Stimulated activated CD4-positive, alpha-beta T cell treated with anti-CD3 and anti-CD28 coated beads, Interleukin-1b, Interleukin-23, amount 100 ng/mL, for 1 hour (primary cell): ENCODE measurements around the gene FSTL4.

Experiments
- DNase-seq, 2 donors: peaks; one replicate each; pipeline ENCODE4 v3.0.0-alpha.2; 2020; ENCODE audit warnings: low read depth in 2 of 2

Gene FSTL4

DNA sequence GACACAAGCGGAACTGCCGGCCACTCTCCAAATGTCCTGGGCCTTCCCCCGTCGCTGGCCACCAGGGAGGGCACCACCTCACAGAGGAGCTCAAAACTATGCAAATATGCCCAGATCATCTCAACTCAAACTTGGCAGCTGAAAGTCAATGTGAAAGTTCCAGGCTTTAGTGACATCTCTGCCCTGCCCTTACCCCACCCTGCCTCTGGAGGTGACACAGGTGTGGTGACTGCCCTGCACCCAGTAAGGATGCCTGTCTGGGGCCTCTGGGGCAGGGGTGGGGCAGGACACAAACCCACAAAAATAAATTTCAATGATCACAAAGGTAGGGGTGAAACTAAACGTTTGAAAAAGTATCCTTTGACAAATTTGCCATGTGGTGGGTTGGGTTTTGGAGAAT is 347.1 kb downstream of the FSTL4 start:
- DNase-seq = no peak

DNA sequence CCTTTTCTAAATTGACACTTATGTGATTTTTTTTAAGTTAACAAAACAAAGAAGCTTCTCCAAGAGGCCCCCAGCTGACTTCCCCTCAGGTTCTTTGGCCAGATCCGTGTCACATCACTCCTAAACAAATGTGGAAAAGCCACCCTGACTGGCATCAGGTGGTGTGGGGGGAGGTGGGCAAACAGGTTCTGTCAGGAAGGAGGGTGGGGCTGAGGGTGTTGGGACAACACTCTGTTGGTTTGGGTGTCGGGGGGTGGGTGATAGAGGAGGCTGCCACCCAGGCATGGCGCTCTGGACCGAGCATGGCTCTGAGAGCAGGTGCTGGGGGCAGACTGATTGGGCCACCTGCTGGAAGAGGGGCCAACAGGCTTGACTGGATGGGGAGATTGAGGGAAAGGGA is 349.7 kb downstream of the FSTL4 start:
- no peak for DNase-seq

DNA sequence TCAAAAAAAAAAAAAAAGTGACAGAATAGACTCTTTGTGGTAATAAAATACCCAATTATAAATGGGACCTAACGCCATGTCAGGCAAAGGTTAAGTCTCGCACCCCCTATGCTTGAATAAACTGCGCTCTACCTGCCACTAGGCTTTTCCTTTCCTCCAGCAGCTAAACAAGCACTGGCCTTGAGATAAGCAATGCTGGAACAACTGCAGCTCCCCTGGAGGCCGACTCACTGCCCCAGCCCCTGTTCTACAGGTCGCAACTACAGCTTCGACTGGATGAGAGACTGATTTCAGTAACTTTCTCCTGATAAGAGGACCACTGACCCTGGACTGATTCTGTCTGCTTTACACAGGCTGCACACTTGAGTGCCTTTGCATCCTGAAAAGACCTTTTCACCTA is 350.3 kb downstream of the FSTL4 start:
- DNase-seq = no peak

DNA sequence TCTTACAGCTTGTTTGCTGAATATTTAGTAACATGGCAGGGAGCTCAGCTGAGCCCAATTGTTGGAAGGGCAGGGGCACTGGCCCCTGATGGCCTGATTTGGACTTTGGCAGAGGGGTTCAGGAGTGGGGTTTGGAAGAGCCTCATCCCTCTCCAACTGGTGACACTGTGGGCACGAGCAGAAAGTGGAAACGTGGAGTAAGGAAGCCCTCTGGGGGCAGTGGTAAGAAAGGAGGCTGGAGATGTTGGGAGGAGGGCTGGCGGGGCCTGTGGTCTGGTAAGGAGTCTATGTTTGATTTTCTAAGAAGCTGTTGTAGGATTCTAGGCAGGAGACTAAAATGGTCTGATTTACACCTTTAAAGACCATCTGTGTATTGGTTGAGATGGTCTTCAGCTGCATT is 351.6 kb downstream of the FSTL4 start:
- no peak for DNase-seq

DNA sequence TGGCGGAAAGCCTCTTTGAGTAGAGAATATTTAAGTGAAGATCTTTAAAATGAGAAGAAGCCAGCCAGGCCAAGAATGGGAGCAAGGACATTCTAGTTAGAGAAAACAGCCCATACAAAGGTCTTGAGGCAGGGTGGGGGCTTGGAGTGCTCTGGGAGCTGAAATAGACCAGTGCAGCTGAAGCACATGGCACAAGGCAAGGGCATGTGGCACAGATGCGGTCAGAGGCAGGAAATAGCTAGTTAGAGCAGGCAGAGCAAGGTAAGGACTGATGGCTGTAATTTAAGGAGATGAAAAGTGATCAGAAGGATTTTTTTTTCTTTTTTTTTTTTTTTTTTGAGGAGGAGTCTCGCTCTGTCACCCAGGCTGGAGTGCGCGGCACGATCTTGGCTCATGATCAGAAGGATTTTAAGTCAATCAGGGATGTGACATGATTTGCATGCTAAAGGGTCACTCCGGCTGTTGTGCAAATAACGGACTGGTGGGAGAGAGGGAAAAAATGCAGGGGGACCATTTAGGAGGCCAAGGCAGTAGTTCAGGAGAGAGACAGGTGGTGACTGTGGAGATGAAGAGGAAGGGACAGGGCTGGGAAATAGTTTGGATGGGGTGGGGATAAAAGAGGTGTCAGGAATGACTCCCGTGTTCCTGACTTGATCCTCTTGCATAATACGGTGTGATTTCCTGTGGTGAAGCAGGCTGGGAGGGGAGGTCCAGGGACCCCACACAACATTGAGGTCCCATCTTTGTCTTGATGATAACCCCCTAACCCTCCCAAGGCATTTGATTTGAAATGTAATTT is 352.9 kb downstream of the FSTL4 start:
- DNase-seq = no peak

DNA sequence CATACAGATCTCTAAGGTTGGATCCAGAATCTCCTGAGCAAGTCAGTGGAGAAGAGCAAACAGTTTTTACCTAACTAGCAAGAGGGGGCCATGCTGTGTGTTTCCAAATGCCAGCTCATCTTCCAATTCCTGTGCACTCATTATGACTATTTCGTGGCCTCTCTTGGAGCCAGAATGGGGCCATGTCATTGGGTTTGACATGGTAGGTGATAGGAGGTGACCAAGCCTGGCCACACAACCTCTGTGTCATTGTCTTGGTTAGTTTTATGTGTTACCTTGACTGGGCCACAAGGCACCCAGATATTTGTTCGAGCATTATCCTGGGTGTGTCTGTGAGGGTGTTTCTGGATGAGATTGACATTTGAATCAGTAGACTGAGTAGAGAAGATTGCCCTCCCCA is 354.4 kb downstream of the FSTL4 start:
- no peak for DNase-seq

DNA sequence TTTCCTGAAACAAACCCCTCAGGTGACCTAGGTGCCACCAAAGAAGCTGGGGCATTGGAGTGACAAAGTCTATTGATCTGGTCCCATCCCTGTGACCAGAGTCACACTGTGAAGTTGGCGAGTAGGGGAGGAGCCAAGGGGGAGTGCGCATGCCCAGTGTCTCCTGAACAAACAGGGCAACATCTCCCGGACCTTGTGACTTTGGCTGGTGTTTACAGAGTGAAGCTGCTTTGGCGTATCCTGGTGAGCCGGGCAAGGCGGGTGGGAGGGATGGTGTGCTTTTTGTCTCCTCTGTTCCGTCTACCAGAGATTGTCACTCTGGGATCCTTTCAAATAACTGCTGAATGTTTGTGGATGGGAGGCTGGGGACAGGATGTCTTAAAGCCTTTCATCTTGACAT is 356.1 kb downstream of the FSTL4 start:
- no peak for DNase-seq

DNA sequence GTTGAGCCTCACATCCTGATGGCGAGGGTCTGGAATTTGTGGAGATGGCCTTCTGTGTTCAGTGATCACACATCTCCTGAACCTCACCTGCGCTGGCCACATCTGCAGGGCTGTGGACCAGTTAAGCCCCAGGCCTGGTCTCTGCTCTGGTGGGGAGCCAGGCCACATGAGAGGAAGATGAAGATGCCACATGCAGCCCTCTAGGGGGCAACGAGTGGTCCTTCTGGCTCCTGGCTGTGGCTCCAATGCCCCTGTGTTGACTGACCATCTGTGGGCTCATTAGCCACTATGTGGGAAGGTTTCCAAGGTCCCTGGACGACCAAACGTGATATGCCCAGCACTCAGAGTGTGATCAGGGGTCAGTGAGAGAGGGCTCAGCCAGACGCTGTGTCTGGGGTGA is 357.5 kb downstream of the FSTL4 start:
- no peak for DNase-seq

DNA sequence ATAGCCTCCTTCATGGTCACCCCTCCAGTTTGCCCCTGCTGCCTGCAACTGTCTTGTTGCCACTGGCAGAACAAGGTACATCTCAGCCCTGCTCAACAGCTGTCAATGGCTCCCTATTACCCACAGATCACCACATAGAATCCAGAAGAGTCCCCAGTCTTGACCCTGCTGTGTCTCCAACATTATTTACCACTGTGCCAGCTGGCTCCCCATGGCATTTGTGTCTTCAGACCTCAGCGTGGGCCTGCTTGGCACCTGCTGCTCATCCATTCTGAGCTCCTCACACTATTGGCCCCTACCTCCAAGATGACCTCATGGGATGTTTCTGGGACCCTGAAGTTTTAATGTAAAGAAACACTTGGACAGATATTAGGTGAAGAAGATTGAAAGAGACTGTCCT is 358.7 kb downstream of the FSTL4 start:
- no peak for DNase-seq

DNA sequence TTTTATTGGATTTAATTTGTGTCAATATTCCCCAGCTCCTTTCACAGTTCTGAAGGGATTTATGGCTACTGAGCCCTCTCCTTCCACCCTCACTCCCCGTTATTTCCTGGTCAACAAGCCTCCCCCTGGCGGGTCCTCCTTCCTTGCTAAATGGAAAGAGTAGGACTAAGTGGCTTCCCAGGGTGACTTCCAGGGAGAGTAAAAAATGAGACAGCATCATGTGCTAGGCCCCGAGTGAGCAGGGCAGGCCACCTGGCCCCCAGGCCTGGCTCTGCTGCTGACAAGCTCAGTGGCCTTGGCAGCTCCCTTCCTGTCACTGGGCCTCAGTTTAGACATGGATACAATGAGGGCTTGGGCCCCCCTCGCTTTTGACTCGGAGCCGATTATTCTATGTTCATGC is 359.3 kb downstream of the FSTL4 start:
- no peak for DNase-seq

DNA sequence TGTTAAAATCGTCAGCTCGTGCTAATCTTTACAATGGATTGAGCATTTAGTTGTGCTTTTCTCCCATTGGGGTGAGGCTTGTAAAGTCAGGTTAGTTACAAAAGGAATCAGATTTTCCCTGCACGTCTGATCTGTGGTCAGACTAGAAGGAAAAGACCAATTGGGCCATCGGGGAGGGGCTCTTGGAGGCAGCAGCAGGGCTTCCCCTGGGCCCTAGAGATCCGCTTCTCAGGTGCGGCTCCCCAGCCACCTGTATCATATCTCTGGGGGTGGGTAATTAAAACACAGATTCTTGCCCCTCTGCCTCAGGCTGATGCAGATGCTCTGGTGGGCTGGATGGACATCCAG is 360.2 kb downstream of the FSTL4 start:
- no peak for DNase-seq

DNA sequence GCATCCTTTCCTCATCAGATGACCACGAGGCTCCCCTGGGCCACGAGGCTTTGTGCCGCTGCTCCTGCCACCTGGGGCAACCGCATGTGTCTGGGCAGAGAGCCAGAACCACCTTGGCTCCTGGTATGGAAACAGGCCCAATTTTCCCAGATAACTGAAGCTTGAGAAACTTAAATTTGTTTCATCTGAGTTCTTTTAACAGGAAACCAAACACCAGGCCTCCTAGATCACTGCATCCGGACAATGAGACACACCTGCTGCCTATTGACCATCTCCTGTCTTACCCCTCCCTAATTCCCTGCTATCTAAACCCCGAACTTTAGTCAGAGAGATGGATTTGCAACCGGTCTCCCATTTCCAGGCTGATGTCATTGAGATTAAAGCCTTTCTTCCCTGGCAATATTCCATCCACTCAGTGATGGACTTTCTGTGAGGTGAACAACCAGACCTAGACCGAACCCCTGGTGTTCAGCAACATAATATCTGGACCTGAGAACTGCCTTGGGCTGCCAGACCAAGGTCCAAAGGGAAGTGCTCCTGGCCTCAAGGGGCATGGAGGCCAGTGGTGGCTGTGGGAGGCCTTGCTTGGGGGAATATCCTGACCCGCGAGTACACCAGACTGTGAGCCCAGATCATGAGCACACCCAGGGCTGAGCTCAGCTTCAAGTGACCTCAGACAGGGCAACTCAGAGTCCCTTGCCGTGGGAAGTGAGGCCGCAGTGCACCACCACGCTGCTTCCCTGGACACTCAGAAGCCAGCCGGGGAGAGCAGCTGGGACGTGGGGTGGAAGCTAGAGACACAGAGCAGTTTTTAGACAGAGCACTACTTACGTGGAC is 360.8 kb downstream of the FSTL4 start:
- no peak for DNase-seq

DNA sequence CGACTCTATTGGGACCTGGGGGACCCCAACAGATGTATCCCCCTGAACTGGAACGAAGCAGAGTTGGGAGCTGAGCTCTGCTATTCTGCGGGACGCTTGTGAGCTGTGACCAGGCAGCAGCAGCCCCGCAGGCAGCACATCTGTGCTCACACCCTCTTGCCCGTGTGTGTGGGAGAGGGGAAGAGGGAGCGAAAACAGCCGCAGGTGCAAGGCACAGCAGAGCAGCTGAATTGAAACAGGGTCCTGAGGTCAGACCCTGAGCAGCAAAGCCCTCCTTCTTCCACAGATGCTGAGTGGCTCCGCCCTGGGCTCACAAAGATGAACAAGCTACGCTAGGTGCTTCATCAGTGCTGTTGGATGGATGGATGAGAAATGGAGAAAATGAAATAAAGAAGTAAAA is 361.8 kb downstream of the FSTL4 start:
- no peak for DNase-seq

DNA sequence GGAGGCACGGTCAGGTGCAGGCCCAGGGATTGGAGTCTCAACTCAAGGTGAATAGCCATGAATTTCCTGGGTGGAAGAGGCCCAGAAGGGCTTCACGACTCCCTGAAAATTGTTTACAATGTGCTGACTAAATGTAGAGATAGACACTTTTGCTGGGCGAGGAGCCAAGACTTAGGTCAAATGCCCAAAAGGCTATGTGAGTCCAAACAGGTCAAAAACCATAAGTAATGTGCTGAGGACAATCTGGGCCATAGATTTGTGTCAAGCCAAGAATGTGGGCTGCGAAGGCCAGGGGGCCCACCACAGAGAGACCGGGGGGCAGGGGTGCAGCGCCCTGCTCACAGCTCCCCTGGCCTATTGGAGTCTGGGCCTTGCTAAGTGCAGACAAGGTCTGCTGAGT is 362.7 kb downstream of the FSTL4 start:
- no peak for DNase-seq

DNA sequence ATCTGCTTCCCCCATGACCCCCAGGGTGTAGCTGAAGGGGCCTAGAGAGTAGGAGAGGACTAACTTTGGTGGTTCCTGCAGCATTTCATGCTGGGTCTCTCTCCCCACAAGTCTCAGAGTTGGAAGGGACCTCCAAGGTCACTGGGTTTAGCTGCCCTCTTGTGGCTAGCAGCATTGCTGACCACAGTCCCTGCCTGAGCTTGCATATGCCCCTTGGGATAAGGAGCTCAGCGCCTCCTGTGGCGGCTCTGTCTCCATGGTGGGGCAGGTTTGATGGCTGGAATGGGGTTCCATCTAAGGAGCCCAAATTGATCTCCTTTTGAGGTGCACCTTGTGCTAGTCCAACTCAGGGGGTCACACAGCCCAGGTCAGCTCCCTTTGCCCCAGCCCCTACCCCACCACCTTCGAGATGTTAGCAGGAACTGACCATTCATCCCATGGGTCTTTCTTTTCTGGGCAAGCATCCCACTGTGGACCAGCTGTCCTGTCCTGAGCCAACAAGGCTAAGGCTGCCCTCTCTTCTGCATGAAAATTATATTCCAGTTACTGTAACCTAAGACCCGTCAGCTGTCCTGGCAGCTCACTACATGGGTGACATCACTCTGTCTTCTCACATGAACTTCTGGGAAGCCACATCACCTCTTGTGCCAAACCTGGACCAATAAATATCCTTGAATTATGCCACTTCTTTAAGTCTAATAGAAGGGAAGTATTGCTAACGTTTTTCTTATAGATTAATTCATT is 364.3 kb downstream of the FSTL4 start:
- no peak for DNase-seq

DNA sequence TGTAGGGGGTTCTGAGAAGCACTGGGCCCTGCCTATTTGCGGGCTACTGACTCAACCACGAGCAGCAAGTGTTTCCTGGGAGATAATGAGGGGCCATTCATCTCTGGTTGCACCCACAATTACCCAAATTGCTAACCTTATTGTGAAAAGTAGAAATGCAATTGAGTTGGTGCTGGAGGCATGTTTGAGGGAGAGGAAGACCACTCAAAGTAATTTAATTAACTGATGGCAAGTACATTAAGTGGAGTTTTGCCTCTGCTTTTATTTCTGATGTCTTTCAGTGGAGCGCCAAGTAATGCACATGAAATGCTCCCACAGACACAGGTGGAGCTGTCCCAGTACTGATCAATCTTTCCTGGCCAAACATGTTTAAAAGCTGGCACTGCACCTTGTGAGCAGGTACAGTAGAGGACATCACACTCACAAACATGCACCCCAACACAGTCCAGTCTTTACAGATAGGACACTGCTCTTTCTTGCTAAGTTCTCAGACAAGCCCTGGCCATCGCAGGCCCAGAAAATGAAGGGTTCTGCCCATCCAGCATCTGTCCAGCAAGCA is 365.1 kb downstream of the FSTL4 start:
- no peak for DNase-seq

DNA sequence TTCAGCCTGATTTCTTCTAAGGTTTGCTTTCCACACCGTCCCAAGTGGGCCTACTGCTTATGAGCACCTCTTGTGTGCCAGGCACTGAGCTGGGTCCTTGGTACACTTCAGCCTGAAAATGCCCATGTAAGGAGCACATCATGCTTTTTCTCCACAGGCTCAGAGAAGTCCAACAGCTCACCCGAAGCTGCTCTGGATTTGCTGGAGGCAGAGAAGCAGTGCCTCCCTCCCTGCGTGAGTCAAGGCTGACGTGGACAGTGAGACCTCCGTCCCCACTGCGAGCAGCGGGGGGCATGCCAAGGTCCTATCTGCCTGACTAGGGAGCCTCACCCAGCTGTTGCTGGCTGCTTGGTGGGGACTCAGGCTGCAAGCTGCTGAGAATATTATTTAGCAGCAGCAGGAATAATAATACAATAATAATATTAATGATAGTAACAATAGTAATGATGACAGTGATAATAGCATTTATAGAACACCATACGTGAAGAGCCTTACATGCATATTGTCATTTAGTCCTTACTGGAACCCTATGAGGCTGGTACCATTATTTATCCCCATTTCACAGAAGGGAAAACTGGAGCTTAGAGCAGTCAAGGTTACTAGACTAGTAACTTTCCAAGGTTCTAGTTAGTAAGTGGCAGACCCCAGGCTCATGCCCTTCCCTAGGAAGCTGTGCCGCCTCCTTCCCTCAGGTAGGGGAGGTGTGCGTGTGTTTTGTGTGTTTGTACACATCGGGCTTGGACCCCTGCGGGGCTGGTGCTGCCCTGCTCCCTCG is 365.8 kb downstream of the FSTL4 start:
- no peak for DNase-seq

DNA sequence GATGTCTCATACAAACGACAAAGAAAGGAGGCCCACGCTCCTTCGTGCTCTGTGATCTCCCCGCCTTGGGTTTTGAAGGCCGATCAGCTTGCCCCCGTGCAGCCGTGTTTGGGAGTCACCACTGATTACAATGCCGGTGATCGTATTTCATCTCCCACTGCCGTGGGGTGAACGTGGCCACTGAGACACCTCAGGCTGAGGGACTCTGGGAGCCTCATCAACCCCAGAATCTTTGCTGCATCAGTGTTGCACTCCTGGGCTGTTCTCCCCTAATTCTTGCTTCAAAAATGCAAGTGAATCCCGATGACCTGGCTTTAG is 366.3 kb downstream of the FSTL4 start:
- DNase-seq = no peak

DNA sequence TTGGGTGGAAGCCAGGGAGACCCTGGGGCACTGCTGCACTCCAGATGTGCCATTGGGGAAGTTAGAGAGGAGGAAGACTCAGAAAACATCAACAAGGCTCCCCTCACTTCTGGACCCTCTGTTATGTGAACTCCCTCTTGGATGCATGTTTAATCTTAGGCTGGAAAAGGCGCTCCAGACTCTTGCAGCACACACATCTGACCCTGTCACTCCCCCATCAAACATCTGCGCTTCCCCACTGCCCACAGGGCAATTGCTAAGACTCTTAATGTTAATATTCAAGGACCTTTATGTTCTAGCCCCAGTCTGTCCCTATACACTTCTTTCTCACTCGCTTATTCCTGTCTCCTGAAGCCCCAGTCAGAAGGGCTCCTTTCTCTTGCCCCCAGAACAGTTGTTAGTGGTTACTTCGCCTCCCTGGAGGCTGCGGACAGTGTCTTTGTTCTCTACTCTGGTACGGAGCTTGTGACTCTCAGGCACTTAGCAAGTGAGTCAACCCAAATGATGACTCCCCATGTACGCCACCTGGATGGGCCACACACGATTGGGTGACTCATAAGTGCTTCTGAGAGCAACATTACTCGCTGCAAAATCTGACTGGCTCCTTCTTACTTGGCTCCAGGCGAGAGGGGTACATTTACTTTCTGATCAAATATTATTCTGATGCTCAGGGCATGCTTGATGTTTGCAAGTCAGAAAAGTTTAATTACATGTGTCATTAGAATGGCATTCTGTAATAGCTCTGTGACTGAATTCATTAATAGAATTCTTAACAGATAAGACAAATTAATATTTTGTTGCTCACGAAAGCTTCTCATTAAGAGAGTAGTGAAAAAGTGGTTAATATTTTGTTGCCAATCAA is 366.9 kb downstream of the FSTL4 start:
- DNase-seq = no peak

DNA sequence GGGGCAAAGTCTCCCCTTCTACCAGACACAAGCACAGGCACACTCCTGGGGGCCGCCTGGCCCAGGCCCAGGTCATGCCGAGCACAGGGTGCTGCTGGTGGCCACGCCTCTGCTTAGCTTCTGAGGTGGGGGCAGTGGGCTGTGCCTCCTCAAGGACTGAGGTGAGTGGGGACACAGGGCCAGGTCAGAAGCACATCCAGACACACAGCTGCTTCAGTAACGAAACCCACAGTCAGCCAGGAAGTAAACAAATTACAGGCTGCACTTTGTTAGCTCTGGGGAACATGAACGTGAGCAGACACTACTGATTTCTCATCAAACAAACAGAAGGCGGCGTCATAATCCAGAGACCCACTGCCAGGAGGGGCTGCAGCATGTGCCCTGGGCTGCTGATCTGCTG is 368.1 kb downstream of the FSTL4 start:
- DNase-seq = no peak

DNA sequence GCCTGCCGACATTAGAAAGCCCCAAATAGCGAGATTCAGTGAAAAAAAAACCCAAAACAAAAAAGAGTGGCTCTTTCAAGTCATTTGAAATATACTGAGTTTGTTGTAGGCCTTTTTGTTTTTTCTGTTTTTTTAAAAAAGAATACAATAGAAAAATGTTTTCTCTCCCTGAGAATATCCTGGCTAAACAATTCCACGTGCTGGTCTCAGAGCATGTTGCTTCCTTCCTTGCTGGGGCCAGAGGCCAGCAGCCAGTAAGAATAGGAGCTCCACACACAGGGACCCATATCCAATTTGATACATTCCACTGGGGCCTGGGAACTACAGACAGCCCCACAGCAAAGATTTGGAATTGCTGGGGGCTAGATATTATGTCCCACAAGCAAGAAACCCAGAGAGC is 369.1 kb downstream of the FSTL4 start:
- no peak for DNase-seq
